ENCODE data around the gene CEP250. TPM values are rescaled to one million over a fixed set of nuclear protein-coding genes. Genes with fewer than 3 reads are reported as not detected.
"Not testable (repeated sequence)": the region's sequence is repeated elsewhere in the genome, so short reads cannot be mapped to it uniquely, and the experiment has no call there.

Gene CEP250
- total RNA-seq, 1 donor from 2014 or later: 7.3 TPM

- no peak for DNase-seq (ENCODE audit: low read depth in 2 of 2)
Observed at GRCh38 chr20:35496481-35496880, 41.1 kb downstream of the CEP250 start.

GRCh38 chr20:35497320-35497719 lies 41.9 kb downstream of the CEP250 start:
- no peak for DNase-seq (ENCODE audit: low read depth in 2 of 2)

- no peak for DNase-seq (ENCODE audit: low read depth in 2 of 2)
Observed at GRCh38 chr20:35497780-35498189, 42.4 kb downstream of the CEP250 start.

GRCh38 chr20:35499271-35499670 lies 43.9 kb downstream of the CEP250 start:
- no peak for DNase-seq (ENCODE audit: low read depth in 2 of 2)

- no peak for DNase-seq (ENCODE audit: low read depth in 2 of 2)
Observed at GRCh38 chr20:35502352-35502751, 47.0 kb downstream of the CEP250 start.

GRCh38 chr20:35503281-35503680 lies 47.9 kb downstream of the CEP250 start:
- no peak for DNase-seq (ENCODE audit: low read depth in 2 of 2)

- no peak for DNase-seq (ENCODE audit: low read depth in 2 of 2)
Observed at GRCh38 chr20:35503841-35504561, 48.6 kb downstream of the CEP250 start.

- DNase-seq (ENCODE audit: low read depth in 2 of 2): no peak
Observed at GRCh38 chr20:35504751-35505150, 49.4 kb downstream of the CEP250 start.

GRCh38 chr20:35506179-35506578 lies 50.8 kb downstream of the CEP250 start:
- DNase-seq (ENCODE audit: low read depth in 2 of 2): no peak

GRCh38 chr20:35506872-35507638 lies 51.7 kb downstream of the CEP250 start:
- peak in 1 of 2 donors; percentile 35 for DNase-seq (ENCODE audit: low read depth in 2 of 2)

GRCh38 chr20:35508493-35509218 lies 53.3 kb downstream of the CEP250 start:
- DNase-seq (ENCODE audit: low read depth in 2 of 2): no peak

GRCh38 chr20:35510951-35511735 lies 55.7 kb downstream of the CEP250 start:
- DNase-seq (ENCODE audit: low read depth in 2 of 2): no peak

GRCh38 chr20:35511814-35512420 lies 56.5 kb downstream of the CEP250 start:
- peak; percentile 24 to 54 for DNase-seq (ENCODE audit: low read depth in 2 of 2)

GRCh38 chr20:35514371-35514932 lies 59.1 kb downstream of the CEP250 start:
- DNase-seq (ENCODE audit: low read depth in 2 of 2): no peak

GRCh38 chr20:35515341-35515740 lies 59.9 kb downstream of the CEP250 start:
- DNase-seq (ENCODE audit: low read depth in 2 of 2): no peak

GRCh38 chr20:35515949-35516645 lies 60.7 kb downstream of the CEP250 start:
- DNase-seq (ENCODE audit: low read depth in 2 of 2): no peak

- no peak for DNase-seq (ENCODE audit: low read depth in 2 of 2)
Observed at GRCh38 chr20:35517125-35517524, 61.7 kb downstream of the CEP250 start.

GRCh38 chr20:35517767-35518166 lies 62.4 kb downstream of the CEP250 start:
- not testable (repeated sequence) for DNase-seq (ENCODE audit: low read depth in 2 of 2)

- DNase-seq (ENCODE audit: low read depth in 2 of 2): no peak
Observed at GRCh38 chr20:35518955-35519354, 63.6 kb downstream of the CEP250 start.

- DNase-seq (ENCODE audit: low read depth in 2 of 2): no peak
Observed at GRCh38 chr20:35523298-35523888, 68.0 kb downstream of the CEP250 start.

Measured in dermis microvascular lymphatic vessel endothelial cell (primary cell).